BE2C (cell line): ENCODE data around the gene ERCC4.

ENCODE experiments used
- DNase-seq: peaks from one replicate; pipeline ENCODE4 v3.0.0-alpha.2; 2020
- H3K27me3 ChIP-seq: fragments of 250-450 bp; sonication (Bioruptor Pico); 2 replicates; pipeline ENCODE4 v1.5.1; 2020; ENCODE audit warnings: mild to moderate bottlenecking
- H3K36me3 ChIP-seq: fragments of 250-450 bp; sonication (Bioruptor Pico); 2 replicates; pipeline ENCODE4 v1.5.1; 2020; ENCODE audit warnings: mild to moderate bottlenecking
- H3K4me1 ChIP-seq: fragments of 250-450 bp; sonication (Bioruptor Pico); 2 replicates; pipeline ENCODE4 v1.5.1; 2020
- H3K4me3 ChIP-seq: 2 replicates; pipeline ENCODE4 v1.5.1; 2011; ENCODE audit warnings: low read depth, low read length
- H3K9me3 ChIP-seq: fragments of 250-450 bp; sonication (Bioruptor Pico); 2 replicates; pipeline ENCODE4 v1.5.1; 2020
- TF ChIP-seq, protein P1 (sequence below): IDR thresholded peaks from 2 replicates; pipeline ENCODE4 v1.5.1; 2012; ENCODE audit warnings: mild to moderate bottlenecking, low read depth, low read length

ERCC4 gene

DNA sequence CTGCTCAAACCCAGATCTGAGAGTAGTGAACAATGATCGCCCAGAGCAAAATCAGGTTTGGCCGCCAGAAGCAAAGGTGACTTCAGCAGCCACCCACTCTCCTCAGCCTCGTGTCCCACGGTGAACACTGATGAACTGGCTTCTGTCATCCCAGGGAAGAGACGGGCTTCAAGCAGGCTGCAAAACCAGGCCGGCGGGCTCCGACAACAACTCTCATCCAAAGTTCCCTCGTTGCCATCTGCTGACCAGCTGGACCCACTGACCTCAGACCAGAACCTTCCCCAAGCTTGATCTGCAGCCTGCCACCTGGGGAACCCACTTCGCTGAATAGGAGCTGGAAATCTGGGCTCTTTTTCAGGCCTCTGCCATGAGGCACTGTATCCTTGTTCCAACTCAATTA is 81.6 kb downstream of the ERCC4 start:
- Histone ChIP-seq H3K9me3 (no peaks in the 10 kb centered on the region), H3K27me3 (no peaks in the 10 kb centered on the region), H3K4me3 (no peak overlapping the region), H3K36me3 (no peaks in the 10 kb centered on the region), H3K4me1 (peaks cover 9% of the 10 kb centered on the region)
- TF ChIP-seq, protein P1, sequence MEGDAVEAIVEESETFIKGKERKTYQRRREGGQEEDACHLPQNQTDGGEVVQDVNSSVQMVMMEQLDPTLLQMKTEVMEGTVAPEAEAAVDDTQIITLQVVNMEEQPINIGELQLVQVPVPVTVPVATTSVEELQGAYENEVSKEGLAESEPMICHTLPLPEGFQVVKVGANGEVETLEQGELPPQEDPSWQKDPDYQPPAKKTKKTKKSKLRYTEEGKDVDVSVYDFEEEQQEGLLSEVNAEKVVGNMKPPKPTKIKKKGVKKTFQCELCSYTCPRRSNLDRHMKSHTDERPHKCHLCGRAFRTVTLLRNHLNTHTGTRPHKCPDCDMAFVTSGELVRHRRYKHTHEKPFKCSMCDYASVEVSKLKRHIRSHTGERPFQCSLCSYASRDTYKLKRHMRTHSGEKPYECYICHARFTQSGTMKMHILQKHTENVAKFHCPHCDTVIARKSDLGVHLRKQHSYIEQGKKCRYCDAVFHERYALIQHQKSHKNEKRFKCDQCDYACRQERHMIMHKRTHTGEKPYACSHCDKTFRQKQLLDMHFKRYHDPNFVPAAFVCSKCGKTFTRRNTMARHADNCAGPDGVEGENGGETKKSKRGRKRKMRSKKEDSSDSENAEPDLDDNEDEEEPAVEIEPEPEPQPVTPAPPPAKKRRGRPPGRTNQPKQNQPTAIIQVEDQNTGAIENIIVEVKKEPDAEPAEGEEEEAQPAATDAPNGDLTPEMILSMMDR: no peak
- DNase-seq: no peak
